Esophagus muscularis mucosa (tissue), 3 donors: Measurements from ENCODE around the gene CLASP1.

Experiments
- POLR2A ChIP-seq: fragments of 450-650 bp; IDR thresholded peaks from one replicate; pipeline ENCODE4 v1.6.1; 2017; ENCODE audit warnings: antibody characterized with exemption, moderate library complexity, mild to moderate bottlenecking, low read depth
- TF ChIP-seq, protein P1 (sequence below), 3 experiments: fragments of 200-600 bp in 2 of 3; fragments of 450-650 bp in 1 of 3; sonication (generic) in 2 of 3; IDR thresholded peaks; one replicate each; pipeline ENCODE4 v1.5.1; 2017 to 2019; ENCODE audit warnings: antibody characterized with exemption in 3 of 3, mild to moderate bottlenecking in 2 of 3, moderate library complexity in 1 of 3

DNA sequence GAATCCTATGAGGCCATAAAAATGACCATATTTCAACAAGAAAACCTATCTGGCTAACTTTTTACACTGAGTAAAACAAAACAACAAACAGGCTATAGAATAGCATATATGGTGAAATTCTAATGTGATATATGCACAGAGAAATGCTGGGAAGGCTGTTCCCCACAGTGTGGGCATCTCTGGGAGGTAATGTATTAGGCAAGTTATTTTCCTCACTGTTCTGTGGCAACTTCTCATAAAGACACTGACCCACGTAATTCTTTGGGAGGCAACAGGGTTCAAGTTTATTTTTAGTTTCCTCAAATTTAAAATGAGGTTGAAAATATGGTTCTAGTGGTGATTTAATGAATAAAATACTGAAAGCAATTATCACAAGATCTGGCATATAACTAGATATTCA lies 71.9 kb downstream of the CLASP1 start:
- no peak for TF ChIP-seq POLR2A
- TF ChIP-seq, protein P1, sequence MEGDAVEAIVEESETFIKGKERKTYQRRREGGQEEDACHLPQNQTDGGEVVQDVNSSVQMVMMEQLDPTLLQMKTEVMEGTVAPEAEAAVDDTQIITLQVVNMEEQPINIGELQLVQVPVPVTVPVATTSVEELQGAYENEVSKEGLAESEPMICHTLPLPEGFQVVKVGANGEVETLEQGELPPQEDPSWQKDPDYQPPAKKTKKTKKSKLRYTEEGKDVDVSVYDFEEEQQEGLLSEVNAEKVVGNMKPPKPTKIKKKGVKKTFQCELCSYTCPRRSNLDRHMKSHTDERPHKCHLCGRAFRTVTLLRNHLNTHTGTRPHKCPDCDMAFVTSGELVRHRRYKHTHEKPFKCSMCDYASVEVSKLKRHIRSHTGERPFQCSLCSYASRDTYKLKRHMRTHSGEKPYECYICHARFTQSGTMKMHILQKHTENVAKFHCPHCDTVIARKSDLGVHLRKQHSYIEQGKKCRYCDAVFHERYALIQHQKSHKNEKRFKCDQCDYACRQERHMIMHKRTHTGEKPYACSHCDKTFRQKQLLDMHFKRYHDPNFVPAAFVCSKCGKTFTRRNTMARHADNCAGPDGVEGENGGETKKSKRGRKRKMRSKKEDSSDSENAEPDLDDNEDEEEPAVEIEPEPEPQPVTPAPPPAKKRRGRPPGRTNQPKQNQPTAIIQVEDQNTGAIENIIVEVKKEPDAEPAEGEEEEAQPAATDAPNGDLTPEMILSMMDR (IDR thresholded peaks at IDR 0.05): no peak
